H1 (cell line): ENCODE measurements around the gene MAN1C1. TPM values are rescaled to one million over a fixed set of nuclear protein-coding genes. Genes with fewer than 3 reads are reported as not detected.

ENCODE experiments used
- CTCF ChIA-PET: fragments of 300-600 bp; sonication (Branson Sonifier 250); formaldehyde crosslinking; loops from one replicate; lab custom pipeline; 2021; ENCODE audit not compliant: partially characterized antibody; lab: Charles Lee
- POLR2A ChIA-PET: fragments of 300-600 bp; sonication (Branson Sonifier 250); formaldehyde crosslinking; loops from one replicate; lab custom pipeline; 2021; ENCODE audit warnings: inconsistent platforms; ENCODE audit not compliant: partially characterized antibody; lab: Charles Lee
- DNase-seq, 2 experiments: peaks; one replicate each; pipeline versions ENCODE4 v3.0.0 to v3.0.0-alpha.2; 2010 to 2022; ENCODE audit warnings: low spot score in 2 of 2, low read depth in 1 of 2, mixed read lengths in 1 of 2
- FAIRE-seq: peaks from 2 replicates; lab custom pipeline; 2011; peaks lifted over from hg19 to GRCh38; lab: Jason Lieb, UNC
- H2AFZ ChIP-seq: 2 replicates; pipeline ENCODE4 v1.8.1; 2012; ENCODE audit warnings: low read length, inconsistent platforms
- H2AK5ac ChIP-seq: 2 replicates; pipeline ENCODE4 v1.6.1; 2013; ENCODE audit warnings: low read depth, low read length
- H2BK120ac ChIP-seq: replicated peaks from 2 replicates; pipeline ENCODE3; 2013; ENCODE audit warnings: low read depth, low read length, inconsistent platforms
- H2BK12ac ChIP-seq: 2 replicates; pipeline ENCODE4 v1.6.1; 2013; ENCODE audit warnings: low read depth, low read length
- H2BK15ac ChIP-seq: 2 replicates; pipeline ENCODE4 v1.6.1; 2013; ENCODE audit warnings: low read length
- H2BK20ac ChIP-seq: 2 replicates; pipeline ENCODE4 v1.6.1; 2013; ENCODE audit warnings: low read length
- H2BK5ac ChIP-seq: 2 replicates; pipeline ENCODE4 v1.6.1; 2013; ENCODE audit warnings: low read depth, low read length
- H3K14ac ChIP-seq: 2 replicates; pipeline ENCODE4 v1.6.1; 2013; ENCODE audit warnings: inconsistent platforms; ENCODE audit not compliant: insufficient read length
- H3K18ac ChIP-seq: 2 replicates; pipeline ENCODE4 v1.6.1; 2013; ENCODE audit warnings: low read length; ENCODE audit errors: extremely low read depth
- H3K23ac ChIP-seq: 2 replicates; pipeline ENCODE4 v1.6.1; 2013; ENCODE audit warnings: inconsistent platforms; ENCODE audit not compliant: insufficient read length
- H3K23me2 ChIP-seq: 2 replicates; pipeline ENCODE4 v1.6.1; 2013; ENCODE audit warnings: low read depth, low read length
- H3K27ac ChIP-seq: 2 replicates; pipeline ENCODE4 v1.6.1; 2011; ENCODE audit warnings: low read depth, low read length, inconsistent platforms
- H3K27me3 ChIP-seq, 4 experiments: replicated peaks in 1 of 4; 1 replicate in 1 of 4; 2 replicates in 3 of 4; pipeline versions ENCODE4 v1.6.1 to v1.8.1; 2011 to 2013; ENCODE audit warnings: low read length in 3 of 4, mild to moderate bottlenecking in 3 of 4, inconsistent platforms in 2 of 4, mixed read lengths in 2 of 4, moderate library complexity in 1 of 4; ENCODE audit not compliant: control insufficient read depth in 3 of 4, insufficient read depth in 3 of 4; ENCODE audit errors: extremely low read depth in 1 of 4
- H3K36me3 ChIP-seq, 4 experiments: 2 replicates each; pipeline versions ENCODE4 v1.6.1 to v1.8.1; 2011 to 2013; ENCODE audit warnings: mild to moderate bottlenecking in 4 of 4, low read length in 3 of 4, moderate library complexity in 2 of 4, control low read depth in 1 of 4, inconsistent platforms in 1 of 4; ENCODE audit not compliant: insufficient read depth in 4 of 4, control insufficient read depth in 2 of 4
- H3K4ac ChIP-seq: replicated peaks from 2 replicates; pipeline ENCODE3; 2013; ENCODE audit warnings: low read length, low read depth, mixed read lengths, inconsistent platforms; ENCODE audit not compliant: insufficient read length
- H3K4me1 ChIP-seq, 4 experiments: replicated peaks in 1 of 4; 1 replicate in 1 of 4; 2 replicates in 3 of 4; pipeline versions ENCODE4 v1.6.1 to v1.8.1; 2011 to 2013; ENCODE audit warnings: low read length in 3 of 4, inconsistent platforms in 2 of 4, mixed read lengths in 1 of 4; ENCODE audit not compliant: insufficient read depth in 4 of 4, control insufficient read depth in 3 of 4
- H3K4me2 ChIP-seq, 2 experiments: 2 replicates each; pipeline versions ENCODE4 v1.6.1 to v1.8.1; 2011 to 2013; ENCODE audit warnings: low read depth in 2 of 2, low read length in 2 of 2, control low read depth in 1 of 2, inconsistent platforms in 1 of 2, mild to moderate bottlenecking in 1 of 2; ENCODE audit not compliant: insufficient read depth in 1 of 2
- H3K4me3 ChIP-seq, 4 experiments: fragments of 200-600, 300-600 bp in 1 of 4; sonication (generic), shearing (Covaris generic), sonication (Bioruptor Twin) in 1 of 4; 2 replicates each; pipeline versions ENCODE4 v1.5.1 to v1.8.1; 2011 to 2016; ENCODE audit warnings: low read length in 4 of 4, low read depth in 3 of 4, control low read depth in 2 of 4, inconsistent platforms in 2 of 4, mild to moderate bottlenecking in 2 of 4, mixed read lengths in 1 of 4, moderate library complexity in 1 of 4; ENCODE audit not compliant: insufficient read depth in 2 of 4; ENCODE audit errors: extremely low read depth in 1 of 4
- H3K56ac ChIP-seq: replicated peaks from 2 replicates; pipeline ENCODE3; 2013; ENCODE audit warnings: low read depth, mild to moderate bottlenecking, mixed read lengths, low read length, inconsistent platforms; ENCODE audit not compliant: insufficient read length
- H3K79me1 ChIP-seq: 2 replicates; pipeline ENCODE4 v1.6.1; 2013; ENCODE audit warnings: low read depth, low read length, control low read depth
- H3K79me2 ChIP-seq, 2 experiments: 2 replicates each; pipeline versions ENCODE4 v1.6.1 to v1.8.1; 2012 to 2013; ENCODE audit warnings: low read length in 2 of 2, mild to moderate bottlenecking in 2 of 2, inconsistent platforms in 1 of 2; ENCODE audit not compliant: insufficient read depth in 2 of 2, control insufficient read depth in 1 of 2
- H3K9ac ChIP-seq, 4 experiments: replicated peaks in 1 of 4; 1 replicate in 1 of 4; 2 replicates in 3 of 4; pipeline versions ENCODE4 v1.6.1 to v1.8.1; 2011 to 2013; ENCODE audit warnings: low read depth in 3 of 4, low read length in 3 of 4, control low read depth in 2 of 4, mild to moderate bottlenecking in 2 of 4, moderate library complexity in 2 of 4, inconsistent platforms in 1 of 4; ENCODE audit errors: extremely low read depth in 1 of 4
- H3K9me3 ChIP-seq, 2 experiments: 2 replicates each; pipeline versions ENCODE4 v1.6.1 to v1.8.1; 2012 to 2013; ENCODE audit warnings: mild to moderate bottlenecking in 2 of 2, moderate library complexity in 2 of 2, control low read depth in 1 of 2, inconsistent platforms in 1 of 2, low read depth in 1 of 2, low read length in 1 of 2, mixed read lengths in 1 of 2; ENCODE audit not compliant: insufficient read depth in 2 of 2
- H4K20me1 ChIP-seq, 2 experiments: replicated peaks in 1 of 2; 2 replicates each; pipeline versions ENCODE3 to v1.8.1; 2011 to 2013; ENCODE audit warnings: inconsistent platforms in 2 of 2, low read length in 2 of 2, mild to moderate bottlenecking in 1 of 2; ENCODE audit not compliant: insufficient read depth in 2 of 2, control insufficient read depth in 1 of 2
- H4K5ac ChIP-seq: 2 replicates; pipeline ENCODE4 v1.6.1; 2013; ENCODE audit warnings: low read length, low read depth, mixed read lengths, inconsistent platforms; ENCODE audit not compliant: insufficient read length
- H4K8ac ChIP-seq: 2 replicates; pipeline ENCODE4 v1.8.0; 2013; ENCODE audit warnings: mild to moderate bottlenecking, moderate library complexity, low read length, inconsistent platforms; ENCODE audit not compliant: insufficient read depth; ENCODE audit errors: extremely low read depth
- H4K91ac ChIP-seq: replicated peaks from 2 replicates; pipeline ENCODE3; 2013; ENCODE audit warnings: low read length, mixed read lengths, inconsistent platforms; ENCODE audit not compliant: insufficient read length
- ASH2L ChIP-seq: fragments of 200-600, 300-600 bp; sonication (generic); IDR thresholded peaks from one replicate; pipeline ENCODE4 v1.7.1; 2017; ENCODE audit warnings: low read length
- BCL11A ChIP-seq, 2 experiments: IDR thresholded peaks; one replicate each; pipeline ENCODE4 v1.6.1; 2011; ENCODE audit warnings: low read depth in 2 of 2, low read length in 2 of 2, mild to moderate bottlenecking in 2 of 2
- CTCF ChIP-seq, 3 experiments: IDR thresholded peaks; 1 replicate in 2 of 3; 2 replicates in 1 of 3; pipeline versions ENCODE4 v1.5.1 to v1.6.1; 2011; ENCODE audit warnings: low read length in 3 of 3, mild to moderate bottlenecking in 3 of 3, inconsistent platforms in 2 of 3, low read depth in 1 of 3, moderate library complexity in 1 of 3; ENCODE audit not compliant: insufficient read depth in 1 of 3; ENCODE audit errors: control extremely low read depth in 1 of 3
- KDM5A ChIP-seq: fragments of 200-600 bp; IDR thresholded peaks from 2 replicates; pipeline ENCODE4 v1.7.1; 2012; ENCODE audit warnings: mild to moderate bottlenecking, low read length, inconsistent platforms, mixed read lengths
- PHF8 ChIP-seq: fragments of 200-600 bp; sonication (generic); conservative IDR thresholded peaks from 2 replicates; pipeline ENCODE4 v1.7.1; 2012; ENCODE audit warnings: low read depth, mild to moderate bottlenecking, inconsistent platforms, low read length, moderate library complexity
- RAD21 ChIP-seq, 2 experiments: IDR thresholded peaks in 1 of 2; conservative IDR thresholded peaks in 1 of 2; 2 replicates each; pipeline ENCODE4 v1.6.1; 2011; ENCODE audit warnings: low read depth in 2 of 2, low read length in 2 of 2, improper control_type of control experiment in 1 of 2, inconsistent platforms in 1 of 2, mild to moderate bottlenecking in 1 of 2, moderate library complexity in 1 of 2
- SIN3A ChIP-seq, 2 experiments: IDR thresholded peaks in 1 of 2; conservative IDR thresholded peaks in 1 of 2; 2 replicates each; pipeline ENCODE4 v1.6.1; 2011 to 2012; ENCODE audit warnings: low read length in 2 of 2, improper control_type of control experiment in 1 of 2, low read depth in 1 of 2, mild to moderate bottlenecking in 1 of 2
- ZNF274 ChIP-seq: IDR thresholded peaks from 2 replicates; pipeline ENCODE4 v1.7.0; 2012; ENCODE audit warnings: low read length, borderline replicate concordance; ENCODE audit errors: extremely low read depth
- whole genome bisulfite sequencing, 2 experiments: shearing (Covaris generic) in 1 of 2; methylation state at CpG; one replicate each; pipeline versions ENCODE4 v1.1.6 to v1.1.7; 2013 to 2015; ENCODE audit warnings: low lambda C conversion rate in 2 of 2, mixed read lengths in 2 of 2, inconsistent platforms in 1 of 2, low coverage in 1 of 2, missing lambda C conversion rate in 1 of 2; ENCODE audit not compliant: insufficient replicate concordance in 2 of 2, insufficient coverage in 1 of 2, insufficient read length in 1 of 2; ENCODE audit errors: extremely low coverage in 1 of 2, missing lambda C conversion rate in 1 of 2; 5-methylcytosine and 5-hydroxymethylcytosine counted together
- polyA plus RNA-seq, 7 experiments: library from polyadenylated mRNA; depleted of rRNA in 3 of 7; stranded (reverse) in 5 of 7; unstranded in 2 of 7; fragments of >200 nt in 5 of 7; fragments of 200-250 nt in 2 of 7; gene quantifications; 1 replicate in 5 of 7; 2 replicates in 1 of 7; 4 replicates in 1 of 7; pipeline versions ENCODE4 v1.2.1 to v1.2.3, GENCODE V29; 2011 to 2013; ENCODE audit warnings: missing spikeins in 2 of 7, mixed read lengths in 2 of 7
- total RNA-seq: library from RNA; stranded (reverse); fragmentation: NEBNext Ultra II Directional; extraction: Animal tissue kit (Norgen Biotek cat#: 25700); gene quantifications from 2 replicates; pipeline ENCODE4 v1.2.1, GENCODE V29; 2021

The MAN1C1 gene
- total and polyA plus RNA-seq, 2 of the 8 experiments (the other 6 are each of a cell fraction or from before 2014, with no cell fraction given) = 7.8 to 15.2 TPM

- ChIA-PET CTCF (interaction anchor here (0.6 to 1.5 kb wide), 10 partner anchors 10 to 622 kb away, joined by 3 to 9 read pairs (median 4); no protein-coding TSS in a partner anchor), POLR2A (interaction anchor here (0.7 kb wide), 1 partner anchor 15 kb away, joined by 3 read pairs; no protein-coding TSS in a partner anchor)
- H4K8ac ChIP-seq = no peak overlapping the region
- H3K4me2 ChIP-seq = no peak overlapping the region
- H2BK5ac ChIP-seq = no peak overlapping the region
- no peaks in the 10 kb centered on the region for H3K36me3 ChIP-seq
- H3K27me3 ChIP-seq = no peaks in the 10 kb centered on the region; a peak in 1 of 7 replicates
- no peak overlapping the region for H2BK15ac ChIP-seq
- no peak overlapping the region for H3K14ac ChIP-seq
- peaks cover 6 to 19% (median 12%) of the 10 kb centered on the region in 4 experiments for H3K4me1 ChIP-seq
- no peak overlapping the region for H3K4ac ChIP-seq
- no peaks in the 10 kb centered on the region for H4K20me1 ChIP-seq
- H2AFZ ChIP-seq = no peak overlapping the region
- no peak for DNase-seq
- no peak overlapping the region for H3K56ac ChIP-seq
- H2AK5ac ChIP-seq = no peak overlapping the region
- H4K5ac ChIP-seq = no peak overlapping the region
- H2BK120ac ChIP-seq = no peak overlapping the region
- no peaks in the 10 kb centered on the region for H3K79me2 ChIP-seq
- H3K9ac ChIP-seq = no peak overlapping the region
- H3K27ac ChIP-seq = 0 out of 2 replicates have a peak overlapping the region, but pooled peaks have one; percentile 17
- no peak overlapping the region for H3K4me3 ChIP-seq
- no peak overlapping the region for H2BK12ac ChIP-seq
- H3K23me2 ChIP-seq = no peaks in the 10 kb centered on the region
- H3K79me1 ChIP-seq = no peaks in the 10 kb centered on the region
- WGBS, 2 experiments = 83% methylated on average over 16 of the region's 16 CpGs; no CpG with 5 or more reads in 1 of the 2 experiments
- no peaks in the 10 kb centered on the region for H3K9me3 ChIP-seq
- no peak overlapping the region for H3K23ac ChIP-seq
- H3K18ac ChIP-seq = no peak overlapping the region
- H4K91ac ChIP-seq = no peak overlapping the region
- H2BK20ac ChIP-seq = no peak overlapping the region; the same call in 1 of the 2 replicates
- FAIRE-seq = no peak
- TF ChIP-seq RAD21 (IDR thresholded peaks at IDR 0.05 in 1 of 2, conservative IDR thresholded peaks at IDR 0.05 in 1 of 2; ENCODE audit: low read depth in 2 of 2, low read length in 2 of 2) (no peak), PHF8 (no peak), ZNF274 (no peak), KDM5A (no peak), SIN3A (conservative IDR thresholded peaks at IDR 0.05 in 1 of 2, IDR thresholded peaks at IDR 0.05 in 1 of 2; ENCODE audit: low read depth in 1 of 2, low read length in 2 of 2) (no peak), CTCF (IDR thresholded peaks at IDR 0.05; ENCODE audit: control extremely low read depth in 1 of 3, insufficient read depth in 1 of 3, low read depth in 1 of 3, low read length in 3 of 3) (no peak), BCL11A (IDR thresholded peaks at IDR 0.05; ENCODE audit: low read depth in 2 of 2, low read length in 2 of 2) (no peak), ASH2L (no peak)
Measured at GRCh38 chr1:25774921-25775771, 158.6 kb downstream of the MAN1C1 start.
